HG02798 (cell line): ENCODE measurements around the gene SLIT3.
"Not testable (repeated sequence)": the region's sequence is repeated elsewhere in the genome, so short reads cannot be mapped to it uniquely, and the experiment has no call there.

Experiments
- ATAC-seq: cut with Tn5 transposase; IDR thresholded peaks from one replicate; pipeline ENCODE4 v1.9.1; 2021; ENCODE audit warnings: mild to moderate bottlenecking; ENCODE audit not compliant: unreplicated experiment, poor library complexity

SLIT3 gene

GRCh38 chr5:168654211-168654721, 646.7 kb downstream of the SLIT3 start:
- ATAC-seq = no peak

DNA sequence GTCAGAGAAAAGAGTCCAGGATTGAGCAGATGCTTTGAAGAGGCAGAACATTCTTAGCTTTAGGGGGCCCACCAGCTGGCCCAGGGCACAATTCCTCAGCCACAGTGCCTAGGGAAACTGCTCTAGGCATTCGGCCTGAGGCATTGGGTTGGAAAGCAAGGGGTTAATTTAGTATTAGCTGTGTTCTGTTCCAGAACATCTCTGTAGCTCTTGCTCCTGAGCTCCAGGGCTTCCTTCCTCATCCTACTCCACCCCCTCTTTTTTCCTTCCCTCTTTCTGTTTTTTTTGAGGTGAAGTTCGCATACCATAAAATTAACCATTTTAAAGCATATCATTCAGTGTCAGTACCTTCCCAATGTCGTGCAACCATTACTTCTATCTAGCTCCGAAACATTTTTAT, 647.3 kb downstream of the SLIT3 start:
- ATAC-seq = no peak

DNA sequence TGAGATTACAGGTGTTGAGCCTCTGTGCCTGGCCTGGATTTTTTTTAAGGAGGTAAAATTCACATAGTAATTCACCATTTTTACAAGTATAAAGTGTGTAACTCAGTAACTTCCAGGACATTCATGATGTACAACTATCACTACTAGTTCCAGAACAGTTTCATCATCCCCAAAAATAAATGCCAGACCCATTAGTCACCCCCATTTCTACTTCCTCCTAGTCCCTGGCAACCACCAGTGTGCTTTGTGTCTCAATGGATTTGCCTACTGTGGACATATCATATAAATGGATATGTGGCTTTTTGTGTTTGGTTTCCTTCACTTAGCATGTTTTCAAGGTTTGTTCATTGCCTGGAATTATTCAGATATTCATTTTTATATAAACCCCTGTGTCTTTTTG, 649.3 kb downstream of the SLIT3 start:
- no peak for ATAC-seq

DNA sequence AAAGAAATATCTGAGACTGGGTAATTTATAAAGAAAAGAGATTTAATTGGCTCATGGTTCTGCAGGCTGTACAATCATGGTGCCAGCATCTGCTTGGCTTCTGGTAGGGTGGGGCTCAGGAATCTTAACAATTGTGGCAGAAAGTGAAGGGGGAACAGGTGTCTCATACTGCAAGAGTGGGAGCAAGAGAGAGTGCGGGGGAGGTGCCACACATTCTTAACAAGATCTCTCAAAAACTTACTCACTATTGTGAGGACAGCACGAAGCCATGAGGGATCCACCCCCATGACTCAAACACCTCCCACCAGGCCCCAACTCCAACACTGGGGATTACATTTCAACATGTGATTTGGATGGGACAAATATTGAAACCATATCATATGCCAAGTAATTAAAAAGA, 651.6 kb downstream of the SLIT3 start:
- no peak for ATAC-seq

DNA sequence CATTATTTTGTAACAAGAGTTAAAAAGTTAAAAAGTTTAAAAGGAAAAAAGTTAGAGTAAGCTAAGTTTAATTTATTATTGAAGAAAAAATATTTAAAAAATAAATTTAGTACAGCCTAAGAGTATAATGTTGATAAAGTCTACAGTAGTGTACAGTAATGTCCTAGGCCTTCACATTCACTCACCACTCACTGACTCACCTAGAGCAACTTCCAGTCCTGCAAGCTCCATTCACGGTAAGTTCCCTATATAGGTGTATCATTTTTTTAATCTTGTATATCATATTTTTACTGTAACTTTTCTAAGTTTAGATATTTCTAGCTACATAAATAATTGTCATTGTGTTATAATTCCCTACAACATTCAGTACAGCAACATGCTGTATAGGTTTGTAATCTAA, 652.4 kb downstream of the SLIT3 start:
- ATAC-seq = no peak

GRCh38 chr5:168648016-168648415, 652.9 kb downstream of the SLIT3 start:
- ATAC-seq = no peak

DNA sequence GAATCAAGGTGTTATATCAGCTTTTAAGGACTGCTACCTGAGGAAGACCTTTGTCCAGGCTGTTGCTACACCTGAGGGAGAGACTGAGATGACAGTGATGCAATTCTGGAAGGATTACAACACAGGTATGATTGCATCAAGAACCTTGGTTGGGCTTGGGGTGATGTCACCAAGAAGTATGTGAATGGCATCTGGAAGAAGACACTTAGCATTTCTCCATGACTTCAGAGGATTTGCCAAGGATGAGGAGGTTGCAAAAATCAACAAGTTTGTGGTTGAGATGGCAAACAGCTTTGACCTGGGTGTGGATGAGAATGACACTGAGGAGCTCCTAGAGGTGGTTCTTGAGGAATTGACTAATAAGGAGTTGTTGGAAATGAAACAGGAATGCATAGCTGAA, 653.9 kb downstream of the SLIT3 start:
- ATAC-seq = no peak

- no peak for ATAC-seq
Measured at GRCh38 chr5:168646335-168646734, 654.6 kb downstream of the SLIT3 start.

GRCh38 chr5:168645195-168645594, 655.7 kb downstream of the SLIT3 start:
- ATAC-seq = no peak

DNA sequence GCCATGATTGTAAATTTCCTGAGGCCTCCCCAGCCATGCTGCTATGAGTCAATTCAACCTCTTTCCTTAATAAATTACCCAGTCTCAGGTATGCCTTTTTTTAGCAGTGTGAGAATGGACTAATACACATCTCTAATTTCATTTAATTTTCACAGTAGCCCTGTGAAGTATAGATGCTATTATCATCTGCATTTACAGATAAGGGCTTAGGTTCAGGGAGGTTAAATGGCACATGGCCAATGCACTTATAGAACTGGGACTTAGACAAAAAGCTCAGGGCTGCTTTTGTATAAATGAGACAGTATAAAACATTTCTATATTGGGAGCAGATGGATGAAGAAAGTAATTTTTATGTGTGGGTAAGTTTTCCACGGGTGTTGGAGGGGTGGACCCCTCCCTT, 658.9 kb downstream of the SLIT3 start:
- no peak for ATAC-seq

GRCh38 chr5:168638846-168639245, 662.1 kb downstream of the SLIT3 start:
- ATAC-seq = not testable (repeated sequence)

DNA sequence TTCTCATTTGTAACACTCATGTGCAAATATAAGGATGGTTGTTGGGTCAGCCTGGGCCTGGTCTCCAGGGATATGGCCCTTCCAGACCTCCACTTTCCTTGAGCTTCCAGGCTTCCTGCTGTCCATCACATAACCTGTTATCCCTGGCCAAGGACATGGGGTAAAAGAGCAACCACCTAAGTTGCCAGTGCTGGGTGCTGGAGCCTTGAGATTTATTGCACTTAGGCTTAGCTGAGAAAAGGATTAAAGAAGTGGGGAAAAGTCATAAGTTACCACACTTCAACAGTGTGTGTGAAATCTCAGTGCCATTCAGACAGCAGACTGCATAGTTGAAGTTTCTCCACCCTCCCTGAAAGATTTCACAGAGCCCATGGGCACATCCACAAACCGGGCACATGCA, 663.1 kb downstream of the SLIT3 start:
- ATAC-seq = no peak

GRCh38 chr5:168637281-168637680, 663.7 kb downstream of the SLIT3 start:
- ATAC-seq = no peak

DNA sequence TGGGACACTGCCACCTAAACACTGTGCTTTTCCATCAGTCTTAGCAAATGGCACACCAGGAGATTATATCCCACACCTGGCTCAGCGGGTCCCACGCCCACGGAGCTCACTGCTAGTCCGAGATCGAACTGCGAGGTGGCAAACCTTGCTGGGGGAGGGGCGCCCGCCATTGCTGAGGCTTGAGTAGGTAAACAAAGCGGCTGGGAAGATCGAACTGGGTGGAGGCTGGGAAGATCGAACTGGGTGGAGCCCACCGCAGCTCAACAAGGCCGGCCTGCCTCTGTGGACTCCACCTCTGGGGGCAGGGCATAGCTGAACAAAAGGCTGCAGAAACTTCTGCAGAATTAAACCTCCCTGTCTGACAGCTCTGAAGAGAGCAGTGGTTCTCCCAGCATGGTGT, 670.0 kb downstream of the SLIT3 start:
- not testable (repeated sequence) for ATAC-seq

GRCh38 chr5:168624850-168625364, 676.0 kb downstream of the SLIT3 start:
- no peak for ATAC-seq

DNA sequence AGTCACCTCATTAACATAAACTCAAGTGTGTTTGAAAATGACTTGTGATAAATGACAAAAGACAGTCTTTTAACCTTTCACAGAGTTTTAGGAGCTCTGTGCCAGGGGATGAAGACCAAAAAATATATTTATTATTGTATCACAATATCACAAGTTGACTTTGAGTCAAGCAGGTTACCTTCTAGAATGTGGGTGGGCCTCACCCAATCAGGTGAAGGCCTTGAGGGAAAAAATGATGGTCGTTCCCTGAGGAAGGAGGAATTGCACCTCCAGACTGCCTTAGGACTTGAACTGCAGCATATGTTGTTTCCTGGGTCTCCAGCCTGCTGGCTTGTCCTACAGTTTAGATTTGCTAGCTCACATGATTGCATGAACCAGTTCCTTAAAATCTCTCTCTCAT, 680.1 kb downstream of the SLIT3 start:
- no peak for ATAC-seq

DNA sequence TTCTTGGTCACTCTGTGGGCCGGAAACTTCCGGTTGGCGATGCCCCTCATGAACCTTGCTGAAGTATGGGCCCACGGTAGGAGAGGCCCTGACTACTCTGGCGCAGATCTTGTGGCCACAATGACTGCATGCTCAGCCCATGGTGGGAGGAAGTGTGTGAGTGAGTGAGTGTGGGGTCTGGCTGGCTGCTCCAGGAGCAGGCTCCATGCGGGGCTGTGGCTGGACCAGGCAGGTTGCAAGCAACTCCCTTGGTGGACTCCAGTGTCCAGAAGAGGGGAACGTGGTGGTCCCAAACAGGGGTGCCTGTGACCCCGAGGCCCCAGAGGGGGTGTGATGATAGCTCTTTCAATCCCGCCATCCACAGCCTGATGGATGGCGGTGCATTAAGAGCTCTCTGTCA, 686.3 kb downstream of the SLIT3 start:
- no peak for ATAC-seq

DNA sequence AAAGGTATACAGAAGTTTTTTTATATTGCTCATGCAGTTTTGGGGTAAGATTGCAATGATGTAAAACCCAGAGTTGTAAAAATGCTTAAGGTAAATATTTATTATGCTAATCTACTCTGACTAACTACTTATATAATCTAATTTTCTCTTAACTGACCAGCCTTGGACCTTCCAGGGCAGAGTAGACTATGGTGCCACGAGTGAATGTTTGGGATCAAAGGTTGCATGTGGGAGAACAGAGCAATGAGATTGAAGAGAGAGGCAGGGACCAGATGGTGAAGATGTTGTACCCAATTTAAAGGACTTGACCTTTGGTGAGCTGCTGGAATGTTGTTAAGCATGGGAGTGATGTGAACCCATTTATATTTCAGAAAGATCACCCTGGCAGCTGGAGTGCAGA, 686.9 kb downstream of the SLIT3 start:
- no peak for ATAC-seq

DNA sequence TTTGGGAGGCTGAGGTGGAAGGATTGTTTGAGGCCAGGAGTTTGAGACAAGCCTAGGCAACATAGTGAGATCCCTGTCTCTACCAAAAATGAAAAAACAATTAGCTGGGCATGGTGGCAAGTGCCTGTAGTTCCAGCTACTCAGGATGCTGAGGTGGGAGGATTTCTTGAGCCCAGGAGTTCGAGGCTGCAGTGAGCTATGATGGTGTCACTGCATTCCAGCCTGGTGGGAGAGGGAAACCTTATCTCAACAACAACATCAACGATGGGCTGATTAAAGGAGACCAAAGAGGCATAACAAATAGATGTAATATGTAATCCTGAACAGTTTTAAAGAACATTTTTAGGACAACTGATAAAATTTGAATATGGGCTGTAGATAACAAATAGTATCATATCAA, 687.5 kb downstream of the SLIT3 start:
- no peak for ATAC-seq

- ATAC-seq = no peak
Measured at GRCh38 chr5:168612996-168613395, 687.9 kb downstream of the SLIT3 start.

DNA sequence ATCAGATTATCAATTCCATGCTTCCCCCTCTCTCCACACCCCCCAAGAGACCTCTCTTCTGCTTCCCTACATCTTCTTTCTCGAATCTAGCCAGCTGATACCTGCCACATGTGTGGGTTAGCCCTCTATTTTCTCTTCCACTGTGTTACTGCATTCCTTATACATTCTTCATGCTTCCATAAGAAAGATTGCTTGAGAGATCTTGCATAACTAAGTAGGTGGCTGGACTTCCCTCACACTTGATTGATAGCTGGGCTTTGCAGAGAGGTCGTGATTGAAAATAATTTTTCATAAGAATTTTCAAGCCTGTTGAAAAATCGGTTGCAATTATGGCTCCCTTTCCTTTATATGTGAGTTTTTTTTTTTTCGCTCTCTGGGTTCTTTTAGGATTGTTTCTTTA, 688.8 kb downstream of the SLIT3 start:
- no peak for ATAC-seq
